HG03460 (cell line): ENCODE data around the gene DOK4.

Experiments
- ATAC-seq: cut with Tn5 transposase; IDR thresholded peaks from one replicate; pipeline ENCODE4 v1.9.1; 2021; ENCODE audit not compliant: unreplicated experiment

The DOK4 gene

GRCh38 chr16:57485916-57486857, at the start of gene DOK4:
Gene DOK4, minus strand, starts transcription at chr16:57486493. Its CDS starts 6,986 bp downstream, at chr16:57479507.
- peak; percentile 88 for ATAC-seq

- peak; percentile 49 for ATAC-seq
Measured at GRCh38 chr16:57535680-57536305, 49.5 kb upstream of the DOK4 start.

GRCh38 chr16:57534881-57535658, 48.8 kb upstream of the DOK4 start:
- no peak for ATAC-seq

- no peak for ATAC-seq
Measured at GRCh38 chr16:57534337-57534880, 48.1 kb upstream of the DOK4 start.

- no peak for ATAC-seq
Measured at GRCh38 chr16:57533431-57534336, 47.4 kb upstream of the DOK4 start.

- no peak for ATAC-seq
Measured at GRCh38 chr16:57532266-57532625, 46.0 kb upstream of the DOK4 start.

GRCh38 chr16:57531635-57532265, 45.5 kb upstream of the DOK4 start:
- no peak for ATAC-seq

GRCh38 chr16:57531253-57531575, 44.9 kb upstream of the DOK4 start:
- no peak for ATAC-seq

- no peak for ATAC-seq
Measured at GRCh38 chr16:57530522-57531252, 44.4 kb upstream of the DOK4 start.

- ATAC-seq = no peak
Measured at GRCh38 chr16:57530104-57530521, 43.8 kb upstream of the DOK4 start.

GRCh38 chr16:57529391-57530103, 43.3 kb upstream of the DOK4 start:
- ATAC-seq = no peak

- no peak for ATAC-seq
Measured at GRCh38 chr16:57528499-57529390, 42.5 kb upstream of the DOK4 start.

GRCh38 chr16:57527610-57528360, 41.5 kb upstream of the DOK4 start:
- no peak for ATAC-seq

GRCh38 chr16:57527027-57527426, 40.7 kb upstream of the DOK4 start:
- no peak for ATAC-seq

- ATAC-seq = no peak
Measured at GRCh38 chr16:57526498-57526897, 40.2 kb upstream of the DOK4 start.

GRCh38 chr16:57525761-57526160, 39.5 kb upstream of the DOK4 start:
- ATAC-seq = no peak

- no peak for ATAC-seq
Measured at GRCh38 chr16:57522960-57523359, 36.7 kb upstream of the DOK4 start.
